ENCODE measurements around the gene BSCL2. TPM values are rescaled to one million over a fixed set of nuclear protein-coding genes. Genes with fewer than 3 reads are reported as not detected.

BSCL2 gene
- total RNA-seq, 1 donor from 2014 or later = 96.6 TPM

- TF ChIP-seq CTCF (conservative IDR thresholded peaks at IDR 0.05; ENCODE audit: low read depth, low read length) = no peak
- H3K4me3 ChIP-seq (ENCODE audit: low read depth, low read length) = peak overlapping the region; percentile 90
- no peak for DNase-seq (ENCODE audit: low read depth)
Measured at GRCh38 chr11:62726915-62727164, 19.6 kb upstream of the BSCL2 start.

GRCh38 chr11:62726156-62726914, 19.1 kb upstream of the BSCL2 start:
- no peak for DNase-seq (ENCODE audit: low read depth)
- TF ChIP-seq CTCF (conservative IDR thresholded peaks at IDR 0.05; ENCODE audit: low read depth, low read length) = no peak
- peak overlapping the region; percentile 90 for H3K4me3 ChIP-seq (ENCODE audit: low read depth, low read length)

GRCh38 chr11:62725646-62726045, 18.4 kb upstream of the BSCL2 start:
- H3K4me3 ChIP-seq (ENCODE audit: low read depth, low read length) = peak overlapping the region; percentile 90
- no peak for TF ChIP-seq CTCF (conservative IDR thresholded peaks at IDR 0.05; ENCODE audit: low read depth, low read length)
- DNase-seq (ENCODE audit: low read depth) = no peak

- TF ChIP-seq CTCF (conservative IDR thresholded peaks at IDR 0.05; ENCODE audit: low read depth, low read length) = no peak
- H3K4me3 ChIP-seq (ENCODE audit: low read depth, low read length) = peak overlapping the region; percentile 90
Measured at GRCh38 chr11:62724171-62724570, 16.9 kb upstream of the BSCL2 start.

DNA sequence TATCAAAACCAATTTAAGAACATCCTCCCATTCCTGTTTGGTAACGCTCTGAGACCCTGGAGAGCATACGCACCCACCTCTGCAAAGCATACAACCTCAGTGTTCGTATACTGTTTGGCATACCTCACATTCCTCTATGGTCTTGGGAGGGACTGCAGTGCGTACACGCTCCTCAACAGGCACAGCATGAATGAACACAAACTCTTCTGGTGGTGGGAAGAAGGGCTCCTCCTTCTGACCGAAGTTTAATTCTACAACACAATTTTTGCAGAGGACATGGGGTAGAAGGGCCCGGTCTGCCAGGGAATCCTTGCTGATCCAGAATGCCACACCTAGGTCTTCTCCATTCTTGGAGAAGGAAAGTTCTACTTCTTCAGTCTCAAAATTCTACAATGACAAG, 14.8 kb upstream of the BSCL2 start:
- no peak for DNase-seq (ENCODE audit: low read depth)
- no peak for TF ChIP-seq CTCF (conservative IDR thresholded peaks at IDR 0.05; ENCODE audit: low read depth, low read length)
- H3K4me3 ChIP-seq (ENCODE audit: low read depth, low read length) = no peak overlapping the region

More at GRCh38 chr11:62724171-62724570, 16.9 kb upstream of the BSCL2 start:
- no peak for DNase-seq (ENCODE audit: low read depth)

- no peak for TF ChIP-seq CTCF (conservative IDR thresholded peaks at IDR 0.05; ENCODE audit: low read depth, low read length)
- no peak overlapping the region for H3K4me3 ChIP-seq (ENCODE audit: low read depth, low read length)
- no peak for DNase-seq (ENCODE audit: low read depth)
Measured at GRCh38 chr11:62719302-62719978, 12.2 kb upstream of the BSCL2 start.

DNA sequence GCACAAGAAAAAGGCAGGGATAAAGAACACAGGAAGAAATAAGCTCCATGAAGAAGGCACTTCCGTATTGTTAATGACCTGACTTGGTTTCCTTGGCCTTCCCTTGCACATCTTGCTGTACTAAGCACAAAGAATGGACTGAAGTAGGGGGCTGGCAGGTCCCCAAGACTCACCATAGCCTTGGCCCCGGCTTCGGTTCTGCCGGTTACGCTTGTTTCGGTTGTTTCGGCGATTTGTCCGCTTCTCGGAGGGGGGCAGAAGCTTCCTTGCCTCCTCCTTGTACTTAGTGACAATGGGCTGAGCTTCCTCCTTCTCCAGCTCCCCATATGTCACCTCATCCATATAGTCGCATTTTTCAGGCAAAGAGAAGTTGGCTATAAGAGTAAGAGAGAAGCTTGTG, 9.6 kb upstream of the BSCL2 start:
- no peak for TF ChIP-seq CTCF (conservative IDR thresholded peaks at IDR 0.05; ENCODE audit: low read depth, low read length)
- DNase-seq (ENCODE audit: low read depth) = no peak
- H3K4me3 ChIP-seq (ENCODE audit: low read depth, low read length) = no peak overlapping the region
